Testis (tissue), 3 donors: Measurements from ENCODE around the gene CCDC201. TPM values are rescaled to one million over a fixed set of nuclear protein-coding genes. Genes with fewer than 3 reads are reported as not detected.
A peak's percentile ranks its signal among the peaks of the same experiment; 100 is the strongest.

ENCODE experiments used
- DNase-seq: peaks from one replicate; pipeline ENCODE4 v3.0.0-alpha.2; 2019
- H3K27ac ChIP-seq, 2 donors: fragments of 200-600 bp; sonication (generic); one replicate each; pipeline ENCODE4 v1.5.1; 2019
- H3K27me3 ChIP-seq: fragments of 200-600 bp; sonication (generic); one replicate; pipeline ENCODE4 v1.5.1; 2019
- H3K36me3 ChIP-seq: fragments of 200-600 bp; sonication (generic); one replicate; pipeline ENCODE4 v1.5.1; 2017; ENCODE audit warnings: low read depth; ENCODE audit errors: missing control alignments
- H3K4me1 ChIP-seq: fragments of 200-600 bp; sonication (generic); one replicate; pipeline ENCODE4 v1.5.1; 2019
- H3K4me3 ChIP-seq, 2 donors: fragments of 200-600 bp; sonication (generic); one replicate each; pipeline ENCODE4 v1.5.1; 2017 to 2019
- H3K9me3 ChIP-seq: fragments of 200-600 bp; sonication (generic); one replicate; pipeline ENCODE4 v1.5.1; 2017
- CTCF ChIP-seq, 3 experiments: fragments of 450-650 bp in 2 of 3; fragments of 200-600 bp in 1 of 3; sonication (generic) in 1 of 3; IDR thresholded peaks; one replicate each; pipeline ENCODE4 v1.5.1; 2016 to 2019; ENCODE audit warnings: antibody characterized with exemption in 3 of 3, mild to moderate bottlenecking in 2 of 3, moderate library complexity in 1 of 3
- POLR2A ChIP-seq: fragments of 450-650 bp; IDR thresholded peaks from one replicate; pipeline ENCODE4 v1.6.1; 2017; ENCODE audit warnings: antibody characterized with exemption, mild to moderate bottlenecking, moderate library complexity
- WGBS, 2 donors: methylation state at CpG; one replicate each; pipeline ENCODE4 v1.1.5; 2018; 5-methylcytosine and 5-hydroxymethylcytosine counted together
- intact Hi-C: fragments of 100-400 bp; cut with DNase I; formaldehyde crosslinking; loops from one replicate; pipeline ENCODE4 v1.15.1; 2023; ENCODE audit warnings: low total_unique reads
- polyA plus RNA-seq: library from polyadenylated mRNA; stranded (reverse); fragments of 350-450 nt; fragmentation: Illumina TruSeq; extraction: RNeasy Lipid Tissue Mini Kit (QIAGEN cat#74804); gene quantifications from one replicate; pipeline ENCODE4 v1.2.3, GENCODE V29; 2014; ENCODE audit warnings: low read depth, low replicate concordance; ENCODE audit not compliant: insufficient read depth
- total RNA-seq, 2 donors: library from RNA; depleted of rRNA; stranded (reverse); fragments of >200 nt; gene quantifications; one replicate each; pipeline ENCODE4 v1.2.3, GENCODE V29; 2016

Gene CCDC201
- total and polyA plus RNA-seq, 3 donors from 2014 or later = 0.12 TPM; not detected in 2

- Histone ChIP-seq H3K27ac (no peak overlapping the region), H3K27me3 (no peaks in the 10 kb centered on the region), H3K4me1 (peaks cover 5% of the 10 kb centered on the region), H3K36me3 (no peaks in the 10 kb centered on the region), H3K4me3 (peak overlapping the region; percentile 52 to 59), H3K9me3 (no peaks in the 10 kb centered on the region)
- intact Hi-C loops = loop anchor here (5.0 to 10.0 kb wide), 3 partner anchors 435 to 1255 kb away; no protein-coding TSS in a partner anchor
- DNase-seq = peak; percentile 14
- 4 to 6% methylated on average over 19 of the region's 19 CpGs for WGBS, 2 donors
- TF ChIP-seq CTCF (IDR thresholded peaks at IDR 0.05) = no peak
- no peak for TF ChIP-seq POLR2A
Observed at GRCh38 chr7:45919993-45920459, 47.1 kb upstream of the CCDC201 start.

- H3K4me3 ChIP-seq = peak overlapping the region in 1 of 2 donors; percentile 59
- intact Hi-C loops = loop anchor here (10.0 kb wide), 1 partner anchor 1255 kb away; no protein-coding TSS in a partner anchor
Observed at GRCh38 chr7:45919231-45919784, 46.4 kb upstream of the CCDC201 start.

GRCh38 chr7:45918556-45918955 lies 45.7 kb upstream of the CCDC201 start:
- Histone ChIP-seq H3K27me3 (no peaks in the 10 kb centered on the region), H3K4me1 (peaks cover 5% of the 10 kb centered on the region), H3K27ac (no peak overlapping the region), H3K36me3 (no peaks in the 10 kb centered on the region), H3K9me3 (no peaks in the 10 kb centered on the region), H3K4me3 (no peak overlapping the region)
- intact Hi-C loops = loop anchor here (10.0 kb wide), 1 partner anchor 1256 kb away; no protein-coding TSS in a partner anchor
- TF ChIP-seq CTCF (IDR thresholded peaks at IDR 0.05) (no peak), POLR2A (no peak)
- 82 to 84% methylated on average over 2 of the region's 2 CpGs for WGBS, 2 donors
- DNase-seq = no peak

More at GRCh38 chr7:45919231-45919784, 46.4 kb upstream of the CCDC201 start:
- Histone ChIP-seq H3K4me1 (peaks cover 5% of the 10 kb centered on the region), H3K9me3 (no peaks in the 10 kb centered on the region), H3K27ac (no peak overlapping the region), H3K27me3 (no peaks in the 10 kb centered on the region), H3K36me3 (no peaks in the 10 kb centered on the region)
- TF ChIP-seq POLR2A (no peak), CTCF (IDR thresholded peaks at IDR 0.05) (no peak)
- DNase-seq = peak; percentile 12
- 23 to 36% methylated on average over 9 of the region's 9 CpGs for WGBS, 2 donors

GRCh38 chr7:45917658-45918057 lies 44.8 kb upstream of the CCDC201 start:
- no peaks in the 10 kb centered on the region for H3K9me3 ChIP-seq
- no peaks in the 10 kb centered on the region for H3K27me3 ChIP-seq
- intact Hi-C loops = loop anchor here (10.0 kb wide), 1 partner anchor 1257 kb away; no protein-coding TSS in a partner anchor
- no peaks in the 10 kb centered on the region for H3K36me3 ChIP-seq
- WGBS, 2 donors = 0 to 5% methylated on average over 2 to 15 of the region's 15 CpGs
- no peak overlapping the region for H3K27ac ChIP-seq
- peak; percentile 87 for DNase-seq
- no peak overlapping the region for H3K4me3 ChIP-seq
- TF ChIP-seq CTCF (IDR thresholded peaks at IDR 0.05) (peak; percentile 87 to 98 (median 88)), POLR2A (no peak)
- H3K4me1 ChIP-seq = peaks cover 5% of the 10 kb centered on the region
